DND-41 (cell line): ENCODE measurements around the gene PNPLA1.

Experiments used
- CTCF ChIP-seq: IDR thresholded peaks from 2 replicates; pipeline ENCODE4 v1.5.1; 2012; ENCODE audit warnings: borderline replicate concordance, low read length, moderate library complexity, mild to moderate bottlenecking; ENCODE audit not compliant: poor library complexity, severe bottlenecking; ENCODE audit errors: extremely low read depth
- EZH2 ChIP-seq: IDR thresholded peaks from 3 replicates; pipeline ENCODE4 v1.6.1; 2012; ENCODE audit warnings: borderline replicate concordance, low read depth, mild to moderate bottlenecking, moderate library complexity, low read length, inconsistent platforms; ENCODE audit not compliant: severe bottlenecking

GRCh38 chr6:36252005-36252404, 17.9 kb upstream of the PNPLA1 start:
- no peak for TF ChIP-seq CTCF
- TF ChIP-seq EZH2, result no peak
